C4-2B (cell line): ENCODE data around the gene GPR52.
"Not testable (repeated sequence)": the region's sequence is repeated elsewhere in the genome, so short reads cannot be mapped to it uniquely, and the experiment has no call there.

Experiments
- H3K27ac ChIP-seq: fragments of 450-650 bp; 2 replicates; pipeline ENCODE4 v1.5.1; 2017
- CTCF ChIP-seq: fragments of 450-650 bp; conservative IDR thresholded peaks from 2 replicates; pipeline ENCODE4 v1.5.1; 2017; ENCODE audit warnings: mild to moderate bottlenecking
- ZFX ChIP-seq: fragments of 450-650 bp; IDR thresholded peaks from 2 replicates; pipeline ENCODE4 v1.6.1; 2017

Gene GPR52, protein sequence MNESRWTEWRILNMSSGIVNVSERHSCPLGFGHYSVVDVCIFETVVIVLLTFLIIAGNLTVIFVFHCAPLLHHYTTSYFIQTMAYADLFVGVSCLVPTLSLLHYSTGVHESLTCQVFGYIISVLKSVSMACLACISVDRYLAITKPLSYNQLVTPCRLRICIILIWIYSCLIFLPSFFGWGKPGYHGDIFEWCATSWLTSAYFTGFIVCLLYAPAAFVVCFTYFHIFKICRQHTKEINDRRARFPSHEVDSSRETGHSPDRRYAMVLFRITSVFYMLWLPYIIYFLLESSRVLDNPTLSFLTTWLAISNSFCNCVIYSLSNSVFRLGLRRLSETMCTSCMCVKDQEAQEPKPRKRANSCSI

GRCh38 chr1:174447866-174448530, at the start of gene GPR52:
Gene GPR52 (plus strand): TSS chr1:174447964. CDS start chr1:174448112, 148 bp downstream.
- no peak within 1 kb of the TSS for H3K27ac ChIP-seq
- TF ChIP-seq ZFX (no peak), CTCF (no peak)

DNA sequence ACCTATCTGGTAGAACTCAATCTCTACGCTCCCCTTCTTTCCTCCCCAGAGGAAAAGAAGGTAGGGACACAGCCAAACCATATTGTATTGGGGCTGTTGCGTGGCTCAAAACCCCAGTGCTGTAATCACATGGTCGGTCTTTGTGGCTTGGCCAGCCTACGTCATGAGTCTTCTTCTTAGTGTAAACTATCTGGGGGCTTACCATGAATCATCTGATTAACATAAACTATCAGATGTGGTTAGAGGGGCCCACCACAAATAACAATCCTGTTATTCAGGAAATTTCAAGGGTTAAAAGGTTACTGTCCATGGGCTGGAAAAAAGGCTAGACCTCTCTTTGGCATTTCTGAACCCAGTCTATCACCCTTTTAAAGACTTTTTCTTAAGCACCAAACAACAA, 49.5 kb upstream of the GPR52 start:
- no peak for TF ChIP-seq ZFX
- no peak for TF ChIP-seq CTCF
- H3K27ac ChIP-seq, result no peak overlapping the region

GRCh38 chr1:174399211-174399610, 48.6 kb upstream of the GPR52 start:
- H3K27ac ChIP-seq, result no peak overlapping the region
- no peak for TF ChIP-seq ZFX

DNA sequence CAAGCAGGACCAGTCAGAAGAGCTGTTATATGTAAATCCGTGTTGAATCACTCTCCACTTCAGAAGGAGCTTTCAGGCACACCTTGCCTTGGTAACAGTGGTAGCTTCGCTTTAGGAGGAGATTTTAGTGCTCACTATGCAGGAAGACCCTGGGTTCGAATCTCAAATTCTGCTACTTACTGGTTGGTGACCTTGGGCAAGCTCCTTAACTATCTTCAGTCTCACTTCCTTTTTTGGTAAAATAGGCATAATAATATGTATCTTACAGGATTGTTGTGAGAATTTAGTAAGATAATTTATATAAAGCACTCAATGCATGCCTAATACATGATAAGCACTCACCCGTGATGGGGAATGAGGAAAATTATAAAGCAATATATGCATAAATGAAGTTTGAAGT, 46.7 kb upstream of the GPR52 start:
- H3K27ac ChIP-seq, result no peak overlapping the region
- TF ChIP-seq ZFX (no peak), CTCF (no peak)

DNA sequence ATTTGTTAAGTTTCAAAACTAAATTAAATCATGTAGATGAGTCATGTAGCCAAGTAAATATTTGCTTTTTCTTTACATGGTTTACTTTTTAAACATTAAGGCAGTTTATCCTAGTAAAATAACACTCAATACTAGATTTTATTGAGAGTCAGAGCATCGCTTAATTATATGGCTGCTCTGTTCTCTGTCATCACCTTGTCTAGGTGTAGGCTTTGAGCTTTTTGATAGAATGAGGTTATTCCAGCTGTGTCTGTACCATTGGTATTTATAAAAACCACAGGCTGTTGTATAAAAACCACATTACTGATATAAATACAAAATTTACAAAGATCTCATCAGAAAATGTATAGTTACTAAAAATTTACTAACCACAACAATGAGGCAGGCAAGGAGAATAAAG, 42.5 kb upstream of the GPR52 start:
- H3K27ac ChIP-seq, result no peak overlapping the region
- TF ChIP-seq CTCF (no peak), ZFX (no peak)

GRCh38 chr1:174406421-174406820, 41.3 kb upstream of the GPR52 start:
- no peak for TF ChIP-seq ZFX
- TF ChIP-seq CTCF, result no peak
- H3K27ac ChIP-seq, result no peak overlapping the region

- TF ChIP-seq ZFX (no peak), CTCF (no peak)
- H3K27ac ChIP-seq, result no peak overlapping the region
These were observed 40.1 kb upstream of the GPR52 start for GRCh38 chr1:174407665-174408064.

- TF ChIP-seq CTCF, result no peak
- no peak for TF ChIP-seq ZFX
- no peak overlapping the region for H3K27ac ChIP-seq
These were observed 39.6 kb upstream of the GPR52 start for GRCh38 chr1:174408146-174408545.

DNA sequence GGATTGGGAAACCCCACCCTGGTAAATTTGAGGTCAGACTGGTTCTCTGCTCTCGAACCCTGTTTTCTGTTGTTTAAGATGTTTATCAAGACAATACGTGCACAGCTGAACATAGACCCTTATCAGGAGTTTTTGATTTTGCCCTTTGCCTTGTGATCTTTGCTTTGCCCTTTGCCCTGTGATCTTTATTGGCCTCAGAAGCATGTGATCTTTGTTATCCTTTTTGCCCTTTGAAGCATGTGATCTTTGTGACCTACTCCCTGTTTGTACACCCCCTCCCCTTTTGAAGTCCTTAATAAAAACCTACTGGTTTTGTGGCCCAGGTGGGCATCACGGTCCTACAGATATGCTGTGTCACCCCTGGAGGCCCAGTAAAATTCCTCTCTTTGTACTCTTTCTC, 38.0 kb upstream of the GPR52 start:
- not testable (repeated sequence) for H3K27ac ChIP-seq
